Left cardiac atrium (tissue), 4 donors: ENCODE results near the gene TXNIP. TPM values are rescaled to one million over a fixed set of nuclear protein-coding genes. Genes with fewer than 3 reads are reported as not detected.

Experiments used
- ATAC-seq, 2 donors: fragments of 200-7000 bp; cut with Tn5 transposase; one replicate each; pipeline ENCODE4 v1.9.1; 2020; ENCODE audit warnings: mild to moderate bottlenecking in 2 of 2, moderate library complexity in 2 of 2
- DNase-seq: peaks from one replicate; pipeline ENCODE4 v3.0.0-alpha.2; 2020
- intact Hi-C, 2 donors: fragments of 100-400 bp; cut with DNase I; formaldehyde crosslinking; loops; one replicate each; pipeline versions ENCODE4 v1.14.1 to v1.15.1; 2022 to 2023
- total RNA-seq, 2 donors: library from RNA; stranded (reverse); fragmentation: NEBNext Ultra II Directional; extraction: Animal tissue kit (Norgen Biotek cat#: 25700); gene quantifications; one replicate each; pipeline ENCODE4 v1.2.1, GENCODE V29; 2021
- donor health status: DM: no; HTN: yes; CAD: no.
- donor health status: DM: no; HTN: yes; CAD: no; lungs with severe emphysema.
- donor health status: DM: yes; HTN: yes; CAD: no.
- donor health status: Dilated cardiomyopathy.

Gene TXNIP
- total RNA-seq, 2 donors from 2014 or later = 602 to 909 TPM

- intact Hi-C loops = no loop called here
- DNase-seq (no peak), ATAC-seq (no peak)
Measured at GRCh38 chr1:146016891-146017290, 20.5 kb upstream of the TXNIP start.

DNA sequence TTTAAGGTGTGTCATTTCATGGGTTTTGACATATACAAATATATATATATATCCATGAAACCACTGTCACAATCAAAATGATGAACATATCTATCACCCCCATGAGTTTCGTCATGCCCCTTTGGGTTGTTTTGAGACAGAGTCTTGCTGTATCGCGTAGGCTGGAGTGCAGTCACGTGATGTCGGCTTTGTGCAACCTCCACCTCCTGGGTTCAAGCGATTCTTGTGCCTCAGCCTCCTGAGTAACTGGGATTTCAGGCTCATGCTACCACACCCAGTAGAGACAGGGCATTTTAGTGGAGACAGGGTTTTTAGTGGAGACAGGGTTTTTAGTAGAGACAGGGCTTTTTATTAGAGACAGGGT, 17.2 kb upstream of the TXNIP start:
- DNase-seq (no peak), ATAC-seq (no peak)
- intact Hi-C loops = loop anchor here (2.0 to 5.0 kb wide), 4 partner anchors 36 to 169 kb away; partner anchors contain the start of gene NUDT17 (in 2 of the 2)

DNA sequence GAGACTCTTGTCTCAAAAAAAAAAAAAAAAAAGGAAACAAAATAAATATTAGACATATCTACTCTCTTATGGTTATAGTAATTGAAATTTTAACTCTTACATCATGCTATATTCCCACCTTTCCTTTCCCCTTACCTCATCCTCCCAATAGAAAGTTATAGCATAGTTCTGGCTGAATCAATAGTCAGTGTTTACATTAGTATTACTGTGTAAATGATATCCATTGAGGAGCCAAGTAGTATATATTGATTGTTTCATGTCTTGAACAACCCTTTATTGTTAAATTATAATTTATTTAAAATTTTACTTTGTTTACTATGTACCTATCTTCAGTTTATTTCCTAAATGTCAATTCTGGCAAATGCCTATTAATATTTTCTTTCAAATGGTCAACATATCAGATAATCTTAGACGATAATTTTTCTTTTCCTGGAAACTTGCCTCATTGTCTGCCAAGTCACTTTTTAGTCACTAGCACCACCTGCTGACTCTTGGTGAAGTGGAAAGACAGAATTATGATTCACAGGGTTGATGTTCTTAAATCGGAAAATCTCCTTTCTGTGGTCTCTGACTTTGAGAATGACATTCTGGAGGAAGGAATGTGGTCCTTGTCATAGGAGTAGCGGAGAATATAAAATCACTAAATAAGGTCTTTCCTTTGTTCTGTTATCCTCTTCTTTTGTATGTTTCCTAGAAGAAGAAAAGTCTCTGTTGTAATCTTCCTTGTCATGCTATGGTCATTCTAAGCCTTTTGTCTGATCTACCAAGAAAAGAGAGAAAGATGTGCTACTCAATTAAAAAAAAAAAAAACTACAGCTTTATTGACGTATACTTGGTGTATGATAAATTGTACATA, 16.6 kb upstream of the TXNIP start:
- intact Hi-C loops = loop anchor here (2.0 to 5.0 kb wide), 4 partner anchors 36 to 168 kb away; partner anchors contain the start of gene NUDT17 (in 2 of the 2)
- DNase-seq = no peak
- peak; percentile 48 to 50 for ATAC-seq

DNA sequence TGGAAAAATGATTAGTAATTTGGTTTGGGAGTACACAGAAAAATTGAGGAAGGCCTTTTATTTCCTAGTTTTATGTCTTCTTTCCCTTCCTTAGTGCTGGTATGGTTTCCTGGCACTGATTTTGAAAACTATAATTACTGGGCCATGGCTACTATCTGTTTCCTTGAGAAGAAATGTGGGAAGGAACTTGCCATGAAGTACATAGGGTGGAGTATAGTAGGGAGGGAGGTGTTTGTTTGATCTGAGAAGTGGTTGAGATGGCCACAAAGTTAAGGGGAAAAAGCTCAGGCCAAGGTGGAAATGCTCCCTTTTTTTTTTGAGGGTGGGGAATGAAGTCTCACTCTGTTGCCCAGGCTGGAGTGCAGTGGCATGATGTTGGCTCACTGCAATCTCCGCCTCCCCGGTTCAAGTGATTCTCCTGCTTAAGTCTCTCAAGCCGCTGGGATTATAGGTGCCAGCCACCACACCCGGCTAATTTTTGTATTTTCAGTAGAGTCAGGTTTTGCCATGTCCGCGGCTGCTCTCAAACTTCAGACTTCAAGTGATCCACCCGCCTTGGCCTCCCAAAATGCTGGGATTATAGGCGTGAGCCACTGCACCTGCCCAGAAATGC, 13.9 kb upstream of the TXNIP start:
- intact Hi-C loops = loop anchor here (5.0 kb wide), 3 partner anchors 33 to 163 kb away; partner anchors contain the start of gene NUDT17 (in 1 of the 2)
- DNase-seq = no peak
- peak in 1 of 2 donors; percentile 32 for ATAC-seq

DNA sequence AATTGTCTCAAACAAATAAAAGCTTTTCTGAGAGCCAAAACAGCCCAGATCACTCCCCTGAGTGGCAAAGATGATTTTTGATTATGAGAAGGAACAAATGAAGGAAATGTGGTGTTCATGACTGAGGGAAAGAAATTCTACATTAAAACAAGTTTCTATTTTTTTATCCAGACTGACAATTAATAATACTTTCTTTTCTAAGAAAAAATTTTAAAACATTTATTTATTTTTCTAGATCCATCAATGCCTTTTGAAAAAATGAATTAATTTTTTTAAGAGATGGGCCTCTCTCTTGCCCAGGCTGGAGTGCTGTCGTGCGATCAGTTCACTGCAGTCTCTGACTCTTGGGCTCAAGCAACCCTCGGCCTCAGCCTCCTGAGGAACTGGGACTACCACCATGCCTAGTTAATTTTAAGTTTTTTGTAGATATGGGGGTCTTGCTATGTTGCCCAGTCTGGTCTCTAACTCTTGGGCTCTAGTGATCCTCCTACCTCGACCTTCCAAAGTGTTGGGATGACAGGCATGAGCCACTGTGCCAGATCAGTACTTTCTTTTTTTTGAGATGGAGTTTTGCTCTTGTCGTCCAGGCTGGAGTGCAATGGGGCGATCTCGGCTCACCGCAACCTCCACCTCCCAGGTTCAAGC, 11.2 kb upstream of the TXNIP start:
- ATAC-seq (no peak), DNase-seq (no peak)
- intact Hi-C loops = loop anchor here in 1 of 2 donors (2.0 kb wide), 1 partner anchor 31 kb away; no protein-coding TSS in a partner anchor

GRCh38 chr1:146001709-146002108, 5.3 kb upstream of the TXNIP start:
- ATAC-seq (no peak), DNase-seq (no peak)
- intact Hi-C loops = no loop called here

DNA sequence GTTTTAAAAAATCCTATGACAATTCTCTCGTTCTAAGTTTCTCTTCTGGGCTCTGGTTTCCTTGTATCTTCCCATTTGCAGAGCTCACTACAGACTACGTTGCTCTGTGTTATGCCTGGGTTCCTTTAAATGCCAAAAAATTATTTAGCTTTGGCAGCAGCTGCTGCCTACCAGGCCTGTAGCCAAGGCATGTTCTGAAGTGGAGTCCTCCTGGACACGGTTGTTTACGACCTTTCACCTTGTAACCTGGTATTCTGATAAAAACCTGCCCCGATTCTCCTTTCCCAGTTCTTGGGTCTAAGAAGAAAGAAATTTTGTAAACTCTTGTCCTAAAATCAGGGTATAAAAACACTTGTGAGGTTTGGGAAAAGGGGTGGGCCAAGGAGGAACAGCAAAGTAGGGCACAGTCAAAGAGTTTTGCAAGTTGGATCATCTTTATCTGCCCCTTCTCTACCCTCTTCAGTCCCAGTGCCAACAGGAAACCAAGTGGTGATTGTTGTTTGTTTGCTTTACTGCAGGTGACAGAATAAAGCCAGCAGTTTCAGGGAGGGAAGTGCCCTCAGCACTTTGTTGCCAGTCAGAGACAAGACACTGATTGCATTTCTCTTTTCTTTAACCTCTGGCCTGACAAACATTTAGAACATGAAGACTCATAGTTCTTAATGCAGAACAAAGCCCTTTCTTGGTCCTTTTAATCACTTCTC, 3.1 kb upstream of the TXNIP start:
- intact Hi-C loops = no loop called here
- ATAC-seq (peak; percentile 16 to 21), DNase-seq (no peak)

GRCh38 chr1:145997718-145998023, 1.3 kb upstream of the TXNIP start:
- intact Hi-C loops = loop anchor here in 1 of 2 donors (2.0 kb wide), 1 partner anchor 19 kb away; no protein-coding TSS in a partner anchor
- ATAC-seq (no peak), DNase-seq (no peak)

- intact Hi-C loops = loop anchor here in 1 of 2 donors (2.0 kb wide), 1 partner anchor 18 kb away; no protein-coding TSS in a partner anchor
- ATAC-seq = peak; percentile 6 to 33
- DNase-seq = peak; percentile 58
Measured at GRCh38 chr1:145997016-145997717, 788 bp upstream of the TXNIP start.

- intact Hi-C loops = loop anchor here in 1 of 2 donors (2.0 kb wide), 1 partner anchor 17 kb away; no protein-coding TSS in a partner anchor
- DNase-seq = no peak
Measured at GRCh38 chr1:145995964-145996432, 381 bp downstream of the TXNIP start.

DNA sequence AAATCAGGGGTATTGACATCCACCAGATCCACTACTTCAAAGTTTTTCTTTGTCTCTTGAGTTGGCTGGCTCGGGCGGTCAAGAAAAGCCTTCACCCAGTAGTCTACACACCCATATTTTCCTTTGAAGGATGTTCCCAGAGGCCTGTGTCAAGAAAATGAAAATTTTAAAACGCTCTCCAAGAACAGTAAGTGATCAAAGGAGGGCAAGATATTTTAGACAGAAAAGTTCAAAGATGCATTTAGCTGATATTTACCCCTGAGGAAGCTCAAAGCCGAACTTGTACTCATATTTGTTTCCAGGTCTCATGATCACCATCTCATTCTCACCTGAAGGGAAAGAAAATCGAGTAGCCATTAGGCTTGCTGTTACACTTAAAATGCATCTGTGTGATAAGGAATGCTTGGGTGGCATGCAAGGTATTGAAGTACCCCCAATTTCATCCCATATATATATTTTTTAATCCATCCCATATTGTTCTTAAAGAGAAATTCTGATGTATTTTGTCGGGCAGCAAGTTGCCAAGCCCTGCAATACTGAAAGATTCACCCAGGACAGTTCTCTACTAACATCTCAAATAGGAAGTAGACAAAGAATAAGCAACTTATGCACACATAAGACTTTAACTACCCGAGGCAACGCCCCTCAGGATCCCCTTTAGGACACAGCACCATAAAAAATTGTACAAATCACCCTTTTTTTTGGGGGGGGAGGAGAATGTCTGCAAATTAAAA, 1.1 kb downstream of the TXNIP start:
- ATAC-seq (no peak), DNase-seq (no peak)
- intact Hi-C loops = no loop called here

More at GRCh38 chr1:145995964-145996432, 381 bp downstream of the TXNIP start:
- ATAC-seq = no peak

- intact Hi-C loops = no loop called here
- no peak for ATAC-seq
- DNase-seq = no peak
Measured at GRCh38 chr1:145994391-145995120, 1.8 kb downstream of the TXNIP start.

DNA sequence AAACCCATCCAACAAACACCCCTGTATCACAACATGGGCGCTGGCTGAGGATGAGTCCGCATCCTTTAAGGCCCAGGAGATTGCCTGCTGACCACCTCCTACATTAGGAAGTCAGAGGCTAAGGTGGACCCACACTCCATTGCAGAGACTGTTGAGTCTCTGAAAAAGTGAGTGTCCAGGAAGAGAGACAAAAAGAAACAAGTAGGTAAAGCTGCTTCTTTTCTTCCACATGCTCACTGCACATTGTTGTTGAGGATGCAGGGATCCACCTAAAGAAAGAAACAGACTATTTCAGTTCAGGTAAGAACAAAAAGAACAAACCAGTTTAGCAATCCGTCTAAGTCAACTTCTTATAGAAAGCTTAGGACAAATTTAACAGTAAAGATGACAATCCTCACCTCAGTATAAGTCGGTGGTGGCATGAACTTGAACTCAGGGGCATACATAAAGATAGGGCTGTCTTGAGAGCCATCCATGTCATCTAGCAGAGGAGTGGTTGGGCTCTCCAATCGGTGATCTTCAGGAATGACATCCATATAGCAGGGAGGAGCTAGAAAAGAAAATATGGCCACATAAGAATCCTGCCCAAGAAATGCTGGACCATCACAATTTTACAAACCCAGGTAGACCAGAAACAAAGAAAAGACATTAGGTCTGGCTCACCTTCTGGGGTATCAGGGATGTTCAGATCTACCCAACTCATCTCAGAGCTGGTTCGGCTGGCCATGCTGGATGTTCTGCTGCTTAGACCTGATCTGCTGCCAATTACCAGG, 2.6 kb downstream of the TXNIP start:
- DNase-seq = no peak
- intact Hi-C loops = no loop called here
- ATAC-seq = no peak

DNA sequence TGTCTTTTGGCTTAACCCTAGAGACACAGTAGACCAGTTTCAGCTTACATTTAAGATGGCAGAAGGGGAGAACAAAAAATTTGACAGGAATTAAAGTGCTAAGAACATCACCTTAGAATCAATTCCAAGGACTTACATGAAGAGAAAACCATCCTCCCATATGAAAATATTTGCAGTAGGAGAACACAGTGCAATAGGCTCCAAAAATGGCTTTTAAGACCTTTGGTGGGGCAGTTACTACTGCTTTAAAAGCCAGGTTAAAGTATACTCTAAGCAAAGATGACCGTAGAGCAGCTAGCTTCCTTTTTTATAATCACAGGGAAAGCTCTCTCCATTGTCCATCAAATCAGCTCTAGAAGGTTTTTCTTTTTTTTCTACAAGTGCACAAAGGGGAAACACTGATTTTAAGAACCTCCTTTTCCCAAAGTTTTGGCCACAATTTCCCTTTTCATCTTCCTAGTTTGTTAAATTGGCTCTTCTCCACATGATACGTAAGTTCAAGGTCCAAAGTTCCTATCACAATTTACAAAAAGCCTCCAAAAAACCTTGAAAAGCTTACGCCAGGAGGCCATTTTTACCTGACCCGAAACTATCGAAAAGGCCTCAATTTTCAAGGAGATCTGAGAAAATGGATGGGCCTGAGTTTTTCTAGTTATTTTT, 3.3 kb downstream of the TXNIP start:
- no peak for DNase-seq
- ATAC-seq = no peak
- intact Hi-C loops = no loop called here

DNA sequence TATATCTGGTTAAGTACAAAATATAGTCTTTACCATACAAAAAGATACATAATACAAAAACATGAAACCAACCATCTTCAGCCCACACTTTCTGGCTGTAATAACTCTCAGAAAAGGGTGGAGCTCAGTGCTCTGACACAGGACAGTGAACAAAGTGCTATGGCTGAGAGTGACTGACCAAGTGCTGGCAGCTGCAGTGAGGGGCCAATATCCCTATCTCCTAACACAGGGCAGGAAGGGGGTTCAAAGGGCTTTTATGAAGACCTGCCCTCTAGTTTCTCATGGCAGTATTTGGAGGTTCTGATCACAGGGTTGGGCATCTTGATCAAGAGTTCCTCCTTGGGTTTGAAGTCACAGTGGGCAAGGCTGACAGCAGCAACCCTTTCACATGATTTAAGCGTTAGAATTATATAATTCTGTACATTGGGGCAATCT, 3.9 kb downstream of the TXNIP start:
- ATAC-seq (no peak), DNase-seq (no peak)
- intact Hi-C loops = no loop called here
